ENCODE data around the gene G2E3. TPM values are rescaled to one million over a fixed set of nuclear protein-coding genes. Genes with fewer than 3 reads are reported as not detected.

Gene G2E3
- total and polyA plus RNA-seq, 9 donors: 5.5 to 20.4 (median 15.7) TPM

GRCh38 chr14:30657606-30658163 is 98.7 kb downstream of the G2E3 start:
- Histone ChIP-seq H3K27me3 (no peaks in the 10 kb centered on the region), H3K4me1 (ENCODE audit: insufficient read depth) (no peaks in the 10 kb centered on the region), H3K9me3 (no peaks in the 10 kb centered on the region), H3K4me3 (no peak overlapping the region), H3K36me3 (no peaks in the 10 kb centered on the region), H3K27ac (no peak overlapping the region)
- no peak for TF ChIP-seq EP300 (IDR thresholded peaks at IDR 0.05)
- 19 to 34% (median 20%) methylated on average over 2 of the region's 2 CpGs for whole genome bisulfite sequencing, 3 donors
- intact Hi-C loops (cut with DNase I): no loop called here
- no peak for DNase-seq

GRCh38 chr14:30658645-30659044 is 99.7 kb downstream of the G2E3 start:
- intact Hi-C loops (cut with DNase I): no loop called here
- Histone ChIP-seq H3K36me3 (no peaks in the 10 kb centered on the region), H3K4me3 (no peak overlapping the region), H3K4me1 (ENCODE audit: insufficient read depth) (no peaks in the 10 kb centered on the region), H3K27ac (no peak overlapping the region), H3K27me3 (no peaks in the 10 kb centered on the region), H3K9me3 (no peaks in the 10 kb centered on the region)
- TF ChIP-seq CTCF (IDR thresholded peaks at IDR 0.05) (no peak), EP300 (IDR thresholded peaks at IDR 0.05) (no peak), POLR2A (IDR thresholded peaks at IDR 0.05) (no peak)
- no peak for DNase-seq
- WGBS, 3 donors: 90 to 94% (median 90%) methylated on average over 3 of the region's 3 CpGs

GRCh38 chr14:30669594-30669993 is 110.6 kb downstream of the G2E3 start:
- H3K27ac ChIP-seq: no peak overlapping the region
- H3K36me3 ChIP-seq: no peaks in the 10 kb centered on the region
- H3K9me3 ChIP-seq: no peaks in the 10 kb centered on the region
- no peaks in the 10 kb centered on the region for H3K27me3 ChIP-seq
- no peak overlapping the region for H3K4me3 ChIP-seq
- H3K4me1 ChIP-seq (ENCODE audit: insufficient read depth): no peaks in the 10 kb centered on the region
- intact Hi-C loops (cut with DNase I): no loop called here
- no peak for DNase-seq
- no peak for TF ChIP-seq EP300 (IDR thresholded peaks at IDR 0.05)
- no peak for TF ChIP-seq POLR2A (IDR thresholded peaks at IDR 0.05)
- no peak for TF ChIP-seq CTCF (IDR thresholded peaks at IDR 0.05)

Small RNAs within 50 kb of the gene (small RNA-seq; reads per million reads assigned to genes)
- not detected for gene RF02271

Other genes starting within 250 kb of the G2E3 start
- 10 to 100 TPM; 47.2 to 89.2 (median 73.7) TPM for gene SCFD1, start 63.2 kb downstream of the G2E3 start, total RNA-seq
- 10 to 100 TPM; 29.3 to 51.4 TPM for gene SCFD1, start 63.2 kb downstream of the G2E3 start, polyA plus RNA-seq